Caco-2 (cell line): ENCODE measurements around the gene ZNF296. TPM values are rescaled to one million over a fixed set of nuclear protein-coding genes. Genes with fewer than 3 reads are reported as not detected.
"Not testable (repeated sequence)": the region's sequence is repeated elsewhere in the genome, so short reads cannot be mapped to it uniquely, and the experiment has no call there.

Source experiments
- BruUV-seq: library from RNA; stranded (reverse); fragments of 400-500 nt; replicated peaks from 2 replicates; lab custom pipeline; 2021; lab: Mats Ljungman, UMichigan
- CTCF ChIA-PET: fragments of 300-600 bp; sonication (Branson Sonifier 250); formaldehyde crosslinking; loops from one replicate; lab custom pipeline; 2022; ENCODE audit warnings: antibody characterized with exemption; lab: Charles Lee
- POLR2A ChIA-PET: fragments of 300-600 bp; sonication (Branson Sonifier 250); formaldehyde crosslinking; loops from one replicate; lab custom pipeline; 2022; ENCODE audit warnings: antibody characterized with exemption; lab: Charles Lee
- DNase-seq, 2 experiments: peaks; one replicate each; pipeline versions ENCODE4 v3.0.0 to v3.0.0-alpha.2; 2020 to 2022
- H3K27me3 ChIP-seq: replicated peaks from 2 replicates; pipeline ENCODE4 v1.6.0; 2011; ENCODE audit warnings: low read length; ENCODE audit not compliant: control insufficient read depth, insufficient read depth
- H3K36me3 ChIP-seq: 2 replicates; pipeline ENCODE4 v1.5.1; 2011; ENCODE audit warnings: low read length; ENCODE audit not compliant: control insufficient read depth, insufficient read depth
- H3K4me1 ChIP-seq: fragments of 250-450 bp; sonication (Bioruptor Pico); 2 replicates; pipeline ENCODE4 v1.5.1; 2020; ENCODE audit warnings: mild to moderate bottlenecking
- H3K4me3 ChIP-seq: 2 replicates; pipeline ENCODE4 v1.5.1; 2011; ENCODE audit warnings: low read depth, mild to moderate bottlenecking, control low read depth, low read length
- H3K9me3 ChIP-seq: fragments of 250-450 bp; sonication (Bioruptor Pico); 2 replicates; pipeline ENCODE4 v1.5.1; 2020; ENCODE audit warnings: mild to moderate bottlenecking, moderate library complexity
- H3K27ac Mint-ChIP-seq: one replicate; pipeline ENCODE4 v1.8.0; 2022; ENCODE audit warnings: mixed read lengths; ENCODE audit not compliant: unreplicated experiment
- H3K27me3 Mint-ChIP-seq: one replicate; pipeline ENCODE4 v1.8.0; 2022; ENCODE audit warnings: mixed read lengths; ENCODE audit not compliant: insufficient read depth, unreplicated experiment
- H3K36me3 Mint-ChIP-seq: one replicate; pipeline ENCODE4 v1.8.0; 2022; ENCODE audit warnings: mild to moderate bottlenecking, mixed read lengths; ENCODE audit not compliant: insufficient read depth, unreplicated experiment
- H3K4me1 Mint-ChIP-seq: one replicate; pipeline ENCODE4 v1.8.0; 2022; ENCODE audit warnings: low read depth, mixed read lengths; ENCODE audit not compliant: unreplicated experiment
- H3K4me3 Mint-ChIP-seq: one replicate; pipeline ENCODE4 v1.8.0; 2022; ENCODE audit warnings: mild to moderate bottlenecking, moderate library complexity, mixed read lengths; ENCODE audit not compliant: unreplicated experiment
- H3K9me3 Mint-ChIP-seq: one replicate; pipeline ENCODE4 v1.8.0; 2022; ENCODE audit warnings: mixed read lengths; ENCODE audit not compliant: unreplicated experiment
- intact Hi-C: fragments of 100-400 bp; cut with micrococcal nuclease; formaldehyde crosslinking; loops from one replicate; pipeline ENCODE4 v1.10.0; 2022; ENCODE audit not compliant: unreplicated experiment
- total RNA-seq: library from RNA; stranded (reverse); gene quantifications from 2 replicates; pipeline ENCODE4 v1.2.3, GENCODE V29; 2022
- TF ChIP-seq, protein P1 (sequence below), 2 experiments: fragments of 200-600 bp in 1 of 2; IDR thresholded peaks; 1 replicate in 1 of 2; 2 replicates in 1 of 2; pipeline versions ENCODE4 v1.5.1 to v1.8.0; 2011 to 2022; ENCODE audit warnings: antibody characterized with exemption in 1 of 2, control low read depth in 1 of 2, inconsistent platforms in 1 of 2, low read depth in 1 of 2, low read length in 1 of 2, mild to moderate bottlenecking in 1 of 2, moderate library complexity in 1 of 2; ENCODE audit not compliant: insufficient read depth in 1 of 2, severe bottlenecking in 1 of 2, unreplicated experiment in 1 of 2

The ZNF296 gene
- total RNA-seq, 1 experiment from 2014 or later = 9.4 TPM

DNA sequence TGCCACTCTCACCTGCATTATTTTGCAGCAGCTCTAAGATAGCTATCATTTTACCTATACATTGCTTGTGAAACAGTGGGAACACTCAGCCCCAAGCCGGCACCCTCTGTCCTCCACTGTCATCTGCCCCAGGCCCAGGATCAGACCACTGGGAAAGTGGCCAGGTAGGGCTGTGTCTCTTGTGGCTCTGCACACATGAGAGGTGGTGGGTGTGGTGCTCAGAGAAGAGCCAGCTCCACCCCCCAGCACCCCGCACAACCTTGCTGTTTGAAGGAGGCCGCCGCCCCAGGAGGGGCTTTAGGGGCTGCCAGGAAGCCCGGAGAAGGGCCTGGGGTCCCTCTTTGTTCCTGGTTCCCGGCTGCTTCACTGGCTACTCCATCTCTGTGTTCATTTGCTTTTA lies 43.3 kb upstream of the ZNF296 start:
- intact Hi-C loops = no loop called here
- Mint-ChIP-seq H3K36me3 (peaks cover 25% of the 10 kb centered on the region), H3K9me3 (no peaks in the 10 kb centered on the region), H3K27ac (no peak overlapping the region), H3K27me3 (no peaks in the 10 kb centered on the region), H3K4me3 (no peak overlapping the region), H3K4me1 (peaks cover 34% of the 10 kb centered on the region)
- TF ChIP-seq, protein P1, sequence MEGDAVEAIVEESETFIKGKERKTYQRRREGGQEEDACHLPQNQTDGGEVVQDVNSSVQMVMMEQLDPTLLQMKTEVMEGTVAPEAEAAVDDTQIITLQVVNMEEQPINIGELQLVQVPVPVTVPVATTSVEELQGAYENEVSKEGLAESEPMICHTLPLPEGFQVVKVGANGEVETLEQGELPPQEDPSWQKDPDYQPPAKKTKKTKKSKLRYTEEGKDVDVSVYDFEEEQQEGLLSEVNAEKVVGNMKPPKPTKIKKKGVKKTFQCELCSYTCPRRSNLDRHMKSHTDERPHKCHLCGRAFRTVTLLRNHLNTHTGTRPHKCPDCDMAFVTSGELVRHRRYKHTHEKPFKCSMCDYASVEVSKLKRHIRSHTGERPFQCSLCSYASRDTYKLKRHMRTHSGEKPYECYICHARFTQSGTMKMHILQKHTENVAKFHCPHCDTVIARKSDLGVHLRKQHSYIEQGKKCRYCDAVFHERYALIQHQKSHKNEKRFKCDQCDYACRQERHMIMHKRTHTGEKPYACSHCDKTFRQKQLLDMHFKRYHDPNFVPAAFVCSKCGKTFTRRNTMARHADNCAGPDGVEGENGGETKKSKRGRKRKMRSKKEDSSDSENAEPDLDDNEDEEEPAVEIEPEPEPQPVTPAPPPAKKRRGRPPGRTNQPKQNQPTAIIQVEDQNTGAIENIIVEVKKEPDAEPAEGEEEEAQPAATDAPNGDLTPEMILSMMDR (IDR thresholded peaks at IDR 0.05; ENCODE audit: insufficient read depth in 1 of 2, low read depth in 1 of 2, low read length in 1 of 2, severe bottlenecking in 1 of 2, unreplicated experiment in 1 of 2) = no peak
- DNase-seq = no peak
- H3K36me3 ChIP-seq = no peaks in the 10 kb centered on the region
- no TSS peak for BruUV-seq
- POLR2A ChIA-PET = no interaction called here
- CTCF ChIA-PET = no interaction called here
- peaks cover 12% of the 10 kb centered on the region for H3K4me1 ChIP-seq
- no peak overlapping the region for H3K4me3 ChIP-seq
- no peaks in the 10 kb centered on the region for H3K9me3 ChIP-seq
- no peaks in the 10 kb centered on the region for H3K27me3 ChIP-seq

DNA sequence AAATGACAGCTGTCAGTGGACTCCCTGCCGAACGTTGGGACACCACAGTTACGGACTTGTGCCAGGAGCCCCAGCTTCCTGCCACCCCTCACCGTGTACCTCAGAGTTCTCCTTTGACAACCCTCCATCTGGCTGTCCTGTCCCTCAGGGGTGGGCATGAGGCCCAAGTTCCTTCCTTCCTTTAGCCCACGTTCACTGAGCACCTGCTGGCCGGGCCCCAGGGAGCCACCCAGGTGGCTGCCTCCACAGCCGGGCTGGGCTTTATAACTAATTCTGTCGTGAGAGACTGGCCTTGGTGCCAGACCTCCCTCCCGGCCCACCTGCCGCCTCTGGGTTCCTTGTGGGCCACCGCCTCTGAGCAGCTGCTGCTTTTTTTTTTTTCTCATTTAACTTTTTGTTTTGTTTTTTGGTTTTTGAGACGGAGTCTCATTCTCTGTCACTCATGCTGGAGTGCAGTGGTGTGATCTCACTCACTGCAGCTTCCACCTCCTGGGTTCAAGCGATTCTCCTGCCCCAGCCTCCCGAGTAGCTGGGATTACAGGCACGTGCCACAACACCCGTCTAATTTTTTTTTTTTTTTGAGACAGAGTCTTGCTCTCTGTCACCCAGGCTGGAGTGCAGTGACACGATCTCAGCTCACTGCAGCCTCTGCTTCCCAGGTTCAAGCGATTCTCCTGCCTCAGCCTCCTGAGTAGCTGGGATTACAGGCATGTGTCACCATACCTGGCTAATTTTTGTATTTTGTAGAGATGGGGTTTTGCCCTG lies 42.5 kb upstream of the ZNF296 start:
- H3K9me3 Mint-ChIP-seq, H3K4me3 ChIP-seq, BruUV-seq, H3K36me3 ChIP-seq, H3K27ac Mint-ChIP-seq, H3K4me3 Mint-ChIP-seq, DNase-seq, intact Hi-C loops, H3K27me3 ChIP-seq, H3K27me3 Mint-ChIP-seq, POLR2A ChIA-PET, H3K9me3 ChIP-seq: not testable (repeated sequence)
- peaks cover 30% of the 10 kb centered on the region for H3K4me1 Mint-ChIP-seq
- H3K4me1 ChIP-seq = peaks cover 18% of the 10 kb centered on the region
- CTCF ChIA-PET = interaction anchor here (1.7 kb wide), 1 partner anchor 42 kb away, joined by 3 read pairs; the partner anchor contains the start of gene NKPD1
- H3K36me3 Mint-ChIP-seq = peaks cover 25% of the 10 kb centered on the region

DNA sequence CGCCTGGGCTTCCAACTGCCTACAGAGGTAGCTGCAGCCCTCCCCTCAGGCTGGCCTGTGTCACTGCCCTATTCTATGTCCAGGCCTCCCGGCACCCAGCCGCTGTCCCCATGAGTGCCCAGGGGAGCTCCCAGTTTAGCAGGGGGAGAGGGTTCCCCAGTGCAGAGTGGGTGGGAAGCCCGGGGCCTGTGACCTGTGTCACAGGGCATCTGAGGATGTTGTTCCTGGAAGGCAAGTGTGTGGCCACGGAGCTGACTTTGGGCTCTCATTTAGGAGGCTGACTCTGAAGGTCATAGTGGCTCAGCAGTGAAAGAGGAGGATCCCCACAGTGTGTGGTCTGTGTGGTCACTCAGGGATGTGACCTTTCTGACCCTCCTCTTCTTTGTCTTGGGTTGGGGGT lies 41.8 kb upstream of the ZNF296 start:
- Mint-ChIP-seq H3K27ac (no peak overlapping the region), H3K9me3 (no peaks in the 10 kb centered on the region), H3K4me3 (no peak overlapping the region), H3K4me1 (peaks cover 33% of the 10 kb centered on the region), H3K27me3 (no peaks in the 10 kb centered on the region), H3K36me3 (peaks cover 22% of the 10 kb centered on the region)
- ChIA-PET CTCF (interaction anchor here (1.7 kb wide), 1 partner anchor 43 kb away, joined by 3 read pairs; the partner anchor contains the start of gene NKPD1), POLR2A (interaction anchor here (1.1 kb wide), 1 partner anchor 25 kb away, joined by 4 read pairs; the partner anchor contains the start of gene PPP1R37)
- peaks cover 20% of the 10 kb centered on the region for H3K4me1 ChIP-seq
- H3K36me3 ChIP-seq = no peaks in the 10 kb centered on the region
- H3K27me3 ChIP-seq = no peaks in the 10 kb centered on the region
- no TSS peak for BruUV-seq
- DNase-seq = no peak
- TF ChIP-seq, protein P1 (IDR thresholded peaks at IDR 0.05; ENCODE audit: insufficient read depth in 1 of 2, low read depth in 1 of 2, low read length in 1 of 2, severe bottlenecking in 1 of 2, unreplicated experiment in 1 of 2) = no peak
- no peak overlapping the region for H3K4me3 ChIP-seq
- intact Hi-C loops = no loop called here
- no peaks in the 10 kb centered on the region for H3K9me3 ChIP-seq
